ENCODE measurements around the gene CCNQ.

DNA sequence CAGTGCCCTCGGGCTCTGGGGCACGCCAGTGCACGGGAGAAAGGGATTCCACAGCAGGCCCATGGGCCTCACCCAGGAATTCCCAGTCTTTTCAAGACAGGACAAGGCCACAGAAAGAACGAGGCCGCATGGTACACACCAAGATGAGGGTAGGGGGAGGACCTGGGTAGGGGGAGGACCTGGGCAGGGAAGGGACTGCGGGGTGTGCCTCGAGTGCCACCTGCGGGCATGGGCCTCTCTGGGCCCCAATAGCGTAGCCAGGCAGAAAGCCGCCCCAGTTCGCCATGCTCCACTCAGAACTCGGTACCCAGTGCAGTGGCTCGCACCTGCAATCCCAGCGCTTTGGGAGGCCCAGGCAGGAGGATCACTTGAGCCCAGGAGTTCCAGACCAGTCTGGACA lies 34.1 kb upstream of the CCNQ start:
- TF ChIP-seq CTCF (conservative IDR thresholded peaks at IDR 0.05) (no peak), ZFX (IDR thresholded peaks at IDR 0.05) (no peak)
